PC-3 (cell line): Measurements from ENCODE around the gene NRN1. TPM values are rescaled to one million over a fixed set of nuclear protein-coding genes. Genes with fewer than 3 reads are reported as not detected.

Experiments
- ATAC-seq: fragments of 200-7000 bp; cut with Tn5 transposase; 2 replicates; pipeline ENCODE4 v1.9.1; 2020; ENCODE audit warnings: mild to moderate bottlenecking, moderate library complexity
- BruUV-seq: library from RNA; stranded (reverse); fragments of 400-500 nt; replicated peaks from 2 replicates; lab custom pipeline; 2021; lab: Mats Ljungman, UMichigan
- CTCF ChIA-PET: fragments of 300-600 bp; sonication (Branson Sonifier 250); formaldehyde crosslinking; loops from one replicate; lab custom pipeline; 2022; ENCODE audit warnings: antibody characterized with exemption; lab: Charles Lee
- POLR2A ChIA-PET: fragments of 300-600 bp; sonication (Branson Sonifier 250); formaldehyde crosslinking; loops from one replicate; lab custom pipeline; 2022; ENCODE audit warnings: antibody characterized with exemption; ENCODE audit not compliant: unreplicated experiment; lab: Charles Lee
- DNase-seq: peaks from one replicate; pipeline ENCODE4 v3.0.0-alpha.2; 2015
- H2AFZ ChIP-seq: fragments of 300-600 bp; sonication (generic); 2 replicates; pipeline ENCODE4 v1.6.0; 2016; ENCODE audit warnings: antibody characterized with exemption, low read length
- H3F3A ChIP-seq: fragments of 300-600 bp; sonication (generic); one replicate; pipeline ENCODE4 v1.6.0; 2017; ENCODE audit warnings: antibody characterized with exemption, low read length, control low read depth, mild to moderate bottlenecking; ENCODE audit not compliant: unreplicated experiment
- H3K27ac ChIP-seq: fragments of 300-600 bp; sonication (generic); 2 replicates; pipeline ENCODE4 v1.5.1; 2016; ENCODE audit warnings: mild to moderate bottlenecking, low read length
- H3K27me3 ChIP-seq: fragments of 300-600 bp; sonication (generic); 2 replicates; pipeline ENCODE4 v1.6.1; 2016; ENCODE audit warnings: low read length, mixed read lengths
- H3K36me3 ChIP-seq: fragments of 300-600 bp; sonication (generic); 2 replicates; pipeline ENCODE4 v1.6.1; 2016; ENCODE audit warnings: low read depth, mixed run types, low read length, mixed read lengths
- H3K4me1 ChIP-seq: fragments of 300-600 bp; sonication (generic); 2 replicates; pipeline ENCODE4 v1.5.1; 2016; ENCODE audit warnings: low read length; ENCODE audit not compliant: insufficient read depth
- H3K4me2 ChIP-seq: fragments of 300-600 bp; sonication (generic); 2 replicates; pipeline ENCODE4 v1.6.0; 2016; ENCODE audit warnings: low read length
- H3K4me3 ChIP-seq: fragments of 300-600 bp; sonication (generic); 2 replicates; pipeline ENCODE4 v1.5.1; 2016; ENCODE audit warnings: mild to moderate bottlenecking, low read length, mixed read lengths
- H3K79me2 ChIP-seq: fragments of 300-600 bp; sonication (generic); 2 replicates; pipeline ENCODE4 v1.6.1; 2017; ENCODE audit warnings: low read length, mixed read lengths
- H3K9ac ChIP-seq: fragments of 300-600 bp; sonication (generic); 2 replicates; pipeline ENCODE4 v1.6.0; 2016; ENCODE audit warnings: mild to moderate bottlenecking, low read length
- H3K9me2 ChIP-seq: fragments of 300-600 bp; sonication (generic); replicated peaks from 2 replicates; pipeline ENCODE4 v1.6.1; 2016; ENCODE audit warnings: mixed run types, low read length, mixed read lengths
- H3K9me3 ChIP-seq: fragments of 300-600 bp; sonication (generic); 2 replicates; pipeline ENCODE4 v1.6.1; 2016; ENCODE audit warnings: low read length, mixed read lengths
- H4K20me1 ChIP-seq: fragments of 300-600 bp; sonication (generic); 2 replicates; pipeline ENCODE4 v1.6.1; 2016; ENCODE audit warnings: low read length, mixed read lengths
- EZH2 ChIP-seq: fragments of 300-600 bp; sonication (generic); IDR thresholded peaks from one replicate; pipeline ENCODE4 v1.6.1; 2017; ENCODE audit warnings: antibody characterized with exemption, mild to moderate bottlenecking, low read length; ENCODE audit not compliant: unreplicated experiment
- EZH2phosphoT487 ChIP-seq: fragments of 300-600 bp; sonication (generic); IDR thresholded peaks from 2 replicates; pipeline ENCODE4 v1.6.1; 2018; ENCODE audit warnings: mild to moderate bottlenecking, antibody characterized with exemption, low read length, borderline replicate concordance
- intact Hi-C: fragments of 100-400 bp; cut with micrococcal nuclease; formaldehyde crosslinking; loops from 2 replicates; pipeline ENCODE4 v1.9.0; 2023
- total RNA-seq: library from RNA; depleted of rRNA; stranded (reverse); fragments of >200 nt; gene quantifications from 2 replicates; pipeline ENCODE4 v1.2.3, GENCODE V29; 2014
- TF ChIP-seq, protein P1 (sequence below): fragments of 300-600 bp; sonication (generic); conservative IDR thresholded peaks from 2 replicates; pipeline ENCODE4 v1.5.1; 2017; ENCODE audit warnings: antibody characterized with exemption, low read depth, mild to moderate bottlenecking, low read length

The NRN1 gene
- total RNA-seq, 1 experiment from 2014 or later: not detected

- no TSS peak for BruUV-seq
- Histone ChIP-seq H3K4me1 (no peaks in the 10 kb centered on the region), H3K27me3 (peaks cover 19% of the 10 kb centered on the region), H3K36me3 (no peaks in the 10 kb centered on the region), H3K9me3 (no peaks in the 10 kb centered on the region), H3K27ac (no peak overlapping the region), H3K4me2 (no peak overlapping the region), H3K9me2 (no peaks in the 10 kb centered on the region), H3K79me2 (no peaks in the 10 kb centered on the region), H3K9ac (no peak overlapping the region), H3F3A (no peaks in the 10 kb centered on the region), H4K20me1 (no peaks in the 10 kb centered on the region), H3K4me3 (no peak overlapping the region), H2AFZ (no peak overlapping the region)
- DNase-seq (no peak), ATAC-seq (no peak)
- POLR2A ChIA-PET: no interaction called here
- intact Hi-C loops: no loop called here
- TF ChIP-seq, protein P1, sequence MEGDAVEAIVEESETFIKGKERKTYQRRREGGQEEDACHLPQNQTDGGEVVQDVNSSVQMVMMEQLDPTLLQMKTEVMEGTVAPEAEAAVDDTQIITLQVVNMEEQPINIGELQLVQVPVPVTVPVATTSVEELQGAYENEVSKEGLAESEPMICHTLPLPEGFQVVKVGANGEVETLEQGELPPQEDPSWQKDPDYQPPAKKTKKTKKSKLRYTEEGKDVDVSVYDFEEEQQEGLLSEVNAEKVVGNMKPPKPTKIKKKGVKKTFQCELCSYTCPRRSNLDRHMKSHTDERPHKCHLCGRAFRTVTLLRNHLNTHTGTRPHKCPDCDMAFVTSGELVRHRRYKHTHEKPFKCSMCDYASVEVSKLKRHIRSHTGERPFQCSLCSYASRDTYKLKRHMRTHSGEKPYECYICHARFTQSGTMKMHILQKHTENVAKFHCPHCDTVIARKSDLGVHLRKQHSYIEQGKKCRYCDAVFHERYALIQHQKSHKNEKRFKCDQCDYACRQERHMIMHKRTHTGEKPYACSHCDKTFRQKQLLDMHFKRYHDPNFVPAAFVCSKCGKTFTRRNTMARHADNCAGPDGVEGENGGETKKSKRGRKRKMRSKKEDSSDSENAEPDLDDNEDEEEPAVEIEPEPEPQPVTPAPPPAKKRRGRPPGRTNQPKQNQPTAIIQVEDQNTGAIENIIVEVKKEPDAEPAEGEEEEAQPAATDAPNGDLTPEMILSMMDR: no peak
- TF ChIP-seq EZH2phosphoT487: no peak
- TF ChIP-seq EZH2: no peak
- CTCF ChIA-PET: no interaction called here
Measured at GRCh38 chr6:5958921-5959320, 47.8 kb downstream of the NRN1 start.

DNA sequence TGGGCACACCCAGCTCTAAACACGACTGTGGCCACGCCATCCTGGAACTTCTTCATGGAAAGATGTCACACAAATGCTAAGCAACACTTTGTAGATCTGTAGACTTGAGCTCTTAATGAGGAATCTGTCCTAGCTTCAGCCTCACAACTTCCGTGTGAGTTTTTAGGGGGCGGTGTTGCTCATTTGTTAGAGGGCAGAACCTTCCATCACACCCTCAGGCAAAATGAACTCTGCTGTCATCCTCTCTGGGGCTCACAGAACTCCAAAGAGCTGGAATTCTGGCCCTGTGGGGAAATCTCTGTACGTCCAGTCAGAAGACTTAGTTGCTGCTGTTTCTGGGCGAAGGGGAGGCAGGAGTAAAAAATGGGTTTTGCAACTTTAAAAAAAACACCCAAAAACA lies 49.8 kb downstream of the NRN1 start:
- DNase-seq (no peak), ATAC-seq (no peak)
- no peaks in the 10 kb centered on the region for H3K9me3 ChIP-seq
- H3F3A ChIP-seq: no peaks in the 10 kb centered on the region
- no peaks in the 10 kb centered on the region for H3K36me3 ChIP-seq
- no peaks in the 10 kb centered on the region for H3K4me1 ChIP-seq
- H2AFZ ChIP-seq: no peak overlapping the region
- H3K27ac ChIP-seq: no peak overlapping the region
- H3K79me2 ChIP-seq: no peaks in the 10 kb centered on the region
- H3K27me3 ChIP-seq: peaks cover 34% of the 10 kb centered on the region
- CTCF ChIA-PET: no interaction called here
- H3K4me3 ChIP-seq: no peak overlapping the region
- H3K9ac ChIP-seq: no peak overlapping the region
- H3K4me2 ChIP-seq: no peak overlapping the region
- no peaks in the 10 kb centered on the region for H4K20me1 ChIP-seq
- no TSS peak for BruUV-seq
- intact Hi-C loops: no loop called here
- POLR2A ChIA-PET: interaction anchor here (0.6 kb wide), 1 partner anchor 22 kb away, joined by 5 read pairs; no protein-coding TSS in a partner anchor
- no peaks in the 10 kb centered on the region for H3K9me2 ChIP-seq
- TF ChIP-seq EZH2: no peak
- TF ChIP-seq, protein P1: no peak

DNA sequence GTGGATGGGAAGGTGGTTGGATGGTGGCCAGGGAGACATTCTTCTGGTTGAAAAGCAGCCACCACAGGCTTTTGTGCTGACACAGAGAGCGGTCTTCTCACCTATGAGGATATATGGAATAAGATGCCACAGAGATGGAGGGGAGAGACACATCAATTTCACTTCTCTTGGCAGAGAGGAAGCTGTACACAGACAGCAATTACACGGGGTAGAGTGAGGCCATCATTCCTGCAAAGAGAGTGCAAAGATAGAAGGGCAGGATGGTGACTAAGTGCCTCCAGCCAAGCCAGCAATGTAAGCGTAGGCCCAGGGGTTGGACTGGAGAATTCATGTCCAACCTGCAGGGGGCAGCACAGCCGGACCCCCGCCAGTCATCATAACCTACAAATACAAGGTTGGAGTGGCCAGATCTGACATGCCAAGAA lies 56.4 kb downstream of the NRN1 start:
- no peak overlapping the region for H3K4me2 ChIP-seq
- ATAC-seq: peak; percentile 27; the same call in 1 of the 2 replicates
- H3K4me1 ChIP-seq: no peaks in the 10 kb centered on the region
- no peaks in the 10 kb centered on the region for H3K9me3 ChIP-seq
- intact Hi-C loops: no loop called here
- no peak overlapping the region for H3K4me3 ChIP-seq
- no peaks in the 10 kb centered on the region; the same call in 1 of the 2 replicates for H3K9me2 ChIP-seq
- no TSS peak for BruUV-seq
- H3K27me3 ChIP-seq: peaks cover 30% of the 10 kb centered on the region
- ChIA-PET POLR2A (no interaction called here), CTCF (no interaction called here)
- H3K27ac ChIP-seq: no peak overlapping the region
- TF ChIP-seq EZH2 (no peak), EZH2phosphoT487 (no peak)
- TF ChIP-seq, protein P1: peak; percentile 69
- no peaks in the 10 kb centered on the region for H4K20me1 ChIP-seq
- H3K9ac ChIP-seq: no peak overlapping the region
- no peaks in the 10 kb centered on the region for H3K79me2 ChIP-seq
- no peaks in the 10 kb centered on the region for H3F3A ChIP-seq
- DNase-seq: peak; percentile 33
- no peaks in the 10 kb centered on the region for H3K36me3 ChIP-seq
- H2AFZ ChIP-seq: no peak overlapping the region
